K562 (cell line): ENCODE data around the gene VPS13C. TPM values are rescaled to one million over a fixed set of nuclear protein-coding genes. Genes with fewer than 3 reads are reported as not detected.

Experiments used
- ATAC-seq: fragments of 200-7000 bp; cut with Tn5 transposase; 3 replicates; pipeline ENCODE4 v1.9.1; 2020; ENCODE audit warnings: moderate library complexity
- BruUV-seq: library from RNA; stranded (reverse); fragments of 400-500 nt; replicated peaks from 2 replicates; lab custom pipeline; 2021; lab: Mats Ljungman, UMichigan
- CTCF ChIA-PET: fragments of 300-600 bp; formaldehyde crosslinking; extraction: SDS; loops from one replicate; lab custom pipeline; 2021; ENCODE audit warnings: low intra/inter-chr PET ratio; lab: Yijun Ruan, JAX
- POLR2A ChIA-PET: fragments of 300-600, 350-650 bp; sonication (Branson Sonifier 250); formaldehyde crosslinking; extraction: SDS; loops from one replicate; lab custom pipeline; 2021; ENCODE audit warnings: antibody characterized with exemption, inconsistent platforms; lab: Yijun Ruan, JAX
- DNase-seq, 4 experiments: peaks; one replicate each; pipeline versions ENCODE4 v3.0.0 to v3.0.0-alpha.2; 2011 to 2018; ENCODE audit warnings: low spot score in 3 of 4, mixed read lengths in 3 of 4; ENCODE audit errors: extremely low read depth in 1 of 4
- FAIRE-seq: peaks from 2 replicates; lab custom pipeline; 2011; peaks lifted over from hg19 to GRCh38; lab: Jason Lieb, UNC
- H2AFZ ChIP-seq: 2 replicates; pipeline ENCODE4 v1.6.0; 2011; ENCODE audit warnings: low read depth, low read length, control low read depth, inconsistent platforms
- H3K27ac ChIP-seq: fragments of 200-600 bp; 3 replicates; pipeline ENCODE4 v1.8.0; 2011; ENCODE audit warnings: low read depth, mild to moderate bottlenecking, control low read depth, inconsistent platforms, low read length, moderate library complexity, mixed read lengths; ENCODE audit errors: extremely low read depth
- H3K27me3 ChIP-seq, 2 experiments: fragments of 300-600 bp in 1 of 2; 2 replicates in 1 of 2; 3 replicates in 1 of 2; pipeline versions ENCODE4 v1.6.0 to v1.8.0; 2011; ENCODE audit warnings: inconsistent platforms in 2 of 2, low read length in 2 of 2, mild to moderate bottlenecking in 1 of 2, mixed read lengths in 1 of 2, moderate library complexity in 1 of 2; ENCODE audit not compliant: control insufficient read depth in 2 of 2, insufficient read depth in 2 of 2
- H3K36me3 ChIP-seq: fragments of 300-600 bp; 3 replicates; pipeline ENCODE4 v1.8.0; 2011; ENCODE audit warnings: mild to moderate bottlenecking, low read length, inconsistent platforms; ENCODE audit not compliant: control insufficient read depth, insufficient read depth
- H3K4me1 ChIP-seq, 2 experiments: fragments of 200-600 bp in 1 of 2; replicated peaks in 1 of 2; 2 replicates in 1 of 2; 3 replicates in 1 of 2; pipeline versions ENCODE4 v1.5.1 to v1.8.0; 2011; ENCODE audit warnings: inconsistent platforms in 2 of 2, low read length in 2 of 2, mild to moderate bottlenecking in 1 of 2, mixed read lengths in 1 of 2, moderate library complexity in 1 of 2; ENCODE audit not compliant: control insufficient read depth in 2 of 2, insufficient read depth in 2 of 2
- H3K4me2 ChIP-seq: 2 replicates; pipeline ENCODE4 v1.6.1; 2011; ENCODE audit warnings: low read length, control low read depth, inconsistent platforms, mixed read lengths; ENCODE audit not compliant: insufficient read depth
- H3K4me3 ChIP-seq: fragments of 200-600 bp; sonication (generic), shearing (Covaris generic); 2 replicates; pipeline ENCODE4 v1.5.1; 2016; ENCODE audit warnings: control low read depth, inconsistent platforms
- H3K79me2 ChIP-seq: fragments of 200-600 bp; 3 replicates; pipeline ENCODE4 v1.8.0; 2011; ENCODE audit warnings: low read length, inconsistent platforms; ENCODE audit not compliant: control insufficient read depth, insufficient read depth
- H3K9ac ChIP-seq, 2 experiments: 2 replicates each; pipeline versions ENCODE4 v1.6.0 to v1.6.1; 2011; ENCODE audit warnings: low read depth in 2 of 2, low read length in 2 of 2, control low read depth in 1 of 2, inconsistent platforms in 1 of 2, mild to moderate bottlenecking in 1 of 2, mixed read lengths in 1 of 2; ENCODE audit not compliant: insufficient read depth in 1 of 2
- H3K9me1 ChIP-seq: one replicate; pipeline ENCODE4 v1.6.0; 2011; ENCODE audit warnings: inconsistent platforms, mild to moderate bottlenecking, low read length, moderate library complexity; ENCODE audit not compliant: control insufficient read depth, insufficient read depth
- H3K9me3 ChIP-seq: replicated peaks from 2 replicates; pipeline ENCODE4 v1.5.1; 2011; ENCODE audit warnings: low read depth, low read length, inconsistent platforms; ENCODE audit not compliant: control insufficient read depth, insufficient read depth
- H4K20me1 ChIP-seq: replicated peaks from 2 replicates; pipeline ENCODE4 v1.6.1; 2011; ENCODE audit warnings: low read length, inconsistent platforms, mixed read lengths; ENCODE audit not compliant: control insufficient read depth, insufficient read depth
- ATF3 ChIP-seq, 2 experiments: fragments of 450-650 bp in 1 of 2; sonication (generic) in 1 of 2; formaldehyde crosslinking in 1 of 2; IDR thresholded peaks in 1 of 2; conservative IDR thresholded peaks in 1 of 2; 2 replicates each; pipeline versions ENCODE4 v1.6.1 to v1.8.1; 2016 to 2023; ENCODE audit warnings: mild to moderate bottlenecking in 2 of 2, moderate library complexity in 2 of 2, inconsistent platforms in 1 of 2, missing genetic modification reagents in 1 of 2
- BCL6 ChIP-seq: fragments of 250-450 bp; sonication (Bioruptor Pico); IDR thresholded peaks from 2 replicates; pipeline ENCODE4 v1.4.0; 2020
- ILF3 ChIP-seq: fragments of 450-650 bp; IDR thresholded peaks from 2 replicates; pipeline ENCODE4 v1.6.1; 2018; ENCODE audit warnings: antibody characterized with exemption, mild to moderate bottlenecking, moderate library complexity, borderline replicate concordance
- NCOR1 ChIP-seq: fragments of 450-650 bp; IDR thresholded peaks from 2 replicates; pipeline ENCODE4 v1.6.1; 2016; ENCODE audit warnings: mild to moderate bottlenecking, moderate library complexity
- PATZ1 ChIP-seq: fragments of 250-450 bp; sonication (Bioruptor Pico); IDR thresholded peaks from 2 replicates; pipeline ENCODE4 v1.5.0; 2020; ENCODE audit warnings: mild to moderate bottlenecking, borderline replicate concordance
- PURB ChIP-seq: sonication (generic); formaldehyde crosslinking; IDR thresholded peaks from 2 replicates; pipeline ENCODE4 v1.9.0; 2021; ENCODE audit warnings: low read depth, mild to moderate bottlenecking, missing genetic modification reagents
- ZC3H11A ChIP-seq: IDR thresholded peaks from 2 replicates; pipeline ENCODE4 v1.6.1; 2012; ENCODE audit warnings: low read depth, low read length, improper control_type of control experiment
- ZNF444 ChIP-seq: fragments of 250-450 bp; sonication (Bioruptor Pico); IDR thresholded peaks from 2 replicates; pipeline ENCODE4 v1.4.0; 2020; ENCODE audit warnings: mild to moderate bottlenecking, moderate library complexity
- ZNF76 ChIP-seq: fragments of 250-450 bp; sonication (Bioruptor Pico); IDR thresholded peaks from 2 replicates; pipeline ENCODE4 v1.4.0; 2020; ENCODE audit warnings: mild to moderate bottlenecking, moderate library complexity, borderline replicate concordance
- WGBS: fragments of 100-300 bp; shearing (Covaris generic); methylation state at CpG from one replicate; pipeline ENCODE4 v1.1.6; 2016; ENCODE audit warnings: low coverage, mixed read lengths; ENCODE audit not compliant: insufficient coverage; ENCODE audit errors: missing lambda C conversion rate; 5-methylcytosine and 5-hydroxymethylcytosine counted together
- in situ Hi-C: fragments of 300-500 bp; cut with MboI; formaldehyde crosslinking; loops from 4 replicates; pipeline ENCODE4 v1.15.0; 2018; ENCODE audit warnings: inconsistent platforms, mixed read lengths
- intact Hi-C: fragments of 100-400 bp; cut with micrococcal nuclease; formaldehyde crosslinking; loops from 2 replicates; pipeline ENCODE4 v1.14.2; 2022
- polyA plus RNA-seq, 8 experiments: library from polyadenylated mRNA; depleted of rRNA in 4 of 8; stranded (reverse) in 5 of 8; unstranded in 3 of 8; fragments of >200 nt; fragmentation: Nextera tagmentation in 2 of 8; fragmentation: Illumina TruSeq in 1 of 8; extraction: Ambion mirVana in 2 of 8; extraction: Trizol in 1 of 8; gene quantifications; 2 replicates each; pipeline versions ENCODE4 v1.2.1 to v1.2.3, GENCODE V29; 2011 to 2014; ENCODE audit warnings: inconsistent platforms in 1 of 8, missing spikeins in 1 of 8
- total RNA-seq, 7 experiments: library from RNA; depleted of rRNA in 6 of 7; stranded (reverse); fragments of >200 nt in 6 of 7; fragmentation: Illumina TruSeq in 2 of 7; extraction: Trizol in 2 of 7; gene quantifications; 2 replicates each; pipeline versions ENCODE4 v1.2.1 to v1.2.3, GENCODE V29; 2011 to 2021; ENCODE audit warnings: low replicate concordance in 1 of 7

The VPS13C gene
- total and polyA plus RNA-seq, 9 of the 15 experiments (the other 6 are each of a cell fraction or from before 2014, with no cell fraction given), result 5.2 to 32.3 (median 15.7) TPM

GRCh38 chr15:62089616-62090015 is 29.4 kb upstream of the VPS13C start:
- H3K79me2 ChIP-seq, result no peaks in the 10 kb centered on the region
- H3K27me3 ChIP-seq, result peaks cover 4% of the 10 kb centered on the region in 2 experiments; a peak in 1 of 5 replicates
- H4K20me1 ChIP-seq, result peaks cover 4% of the 10 kb centered on the region
- H2AFZ ChIP-seq, result no peak overlapping the region
- in situ Hi-C loops, result no loop called here
- H3K36me3 ChIP-seq, result no peaks in the 10 kb centered on the region
- H3K4me2 ChIP-seq, result no peak overlapping the region
- CTCF ChIA-PET, result no interaction called here
- ATAC-seq, result no peak
- TF ChIP-seq ZNF444 (no peak), BCL6 (CRISPR knock-in tag) (no peak), NCOR1 (no peak), ZC3H11A (no peak), PATZ1 (CRISPR knock-in tag) (no peak), ATF3 (IDR thresholded peaks at IDR 0.05) (0 out of 2 replicates have a peak, but pooled peaks have one; percentile 12), ATF3 (CRISPR knock-in tag; conservative IDR thresholded peaks at IDR 0.05) (no peak), ZNF76 (CRISPR knock-in tag) (no peak), ILF3 (no peak), PURB (CRISPR knock-in tag) (no peak)
- TF ChIP-seq, all 486 proteins: peak for 1
- no peak overlapping the region for H3K9ac ChIP-seq
- no peaks in the 10 kb centered on the region for H3K9me1 ChIP-seq
- intact Hi-C loops, result loop anchor here (10.0 kb wide), 2 partner anchors 155 to 215 kb away; no protein-coding TSS in a partner anchor
- 9% methylated on average over 2 of the region's 2 CpGs for WGBS
- DNase-seq (no peak), FAIRE-seq (no peak)
- H3K4me1 ChIP-seq, result peaks cover 0 to 8% of the 10 kb centered on the region in 2 experiments; a peak in 1 of 5 replicates
- POLR2A ChIA-PET, result interaction anchor here (1.4 kb wide), 1 partner anchor 14 kb away, joined by 3 read pairs; no protein-coding TSS in a partner anchor
- no peak overlapping the region for H3K4me3 ChIP-seq
- no peak overlapping the region for H3K27ac ChIP-seq
- no TSS peak for BruUV-seq
- no peaks in the 10 kb centered on the region for H3K9me3 ChIP-seq
